ENCODE data around the gene DMRT2.

DMRT2 gene

GRCh38 chr9:1094749-1095148 lies 44.6 kb downstream of the DMRT2 start:
- DNase-seq (ENCODE audit: low read depth in 2 of 2): no peak

DNA sequence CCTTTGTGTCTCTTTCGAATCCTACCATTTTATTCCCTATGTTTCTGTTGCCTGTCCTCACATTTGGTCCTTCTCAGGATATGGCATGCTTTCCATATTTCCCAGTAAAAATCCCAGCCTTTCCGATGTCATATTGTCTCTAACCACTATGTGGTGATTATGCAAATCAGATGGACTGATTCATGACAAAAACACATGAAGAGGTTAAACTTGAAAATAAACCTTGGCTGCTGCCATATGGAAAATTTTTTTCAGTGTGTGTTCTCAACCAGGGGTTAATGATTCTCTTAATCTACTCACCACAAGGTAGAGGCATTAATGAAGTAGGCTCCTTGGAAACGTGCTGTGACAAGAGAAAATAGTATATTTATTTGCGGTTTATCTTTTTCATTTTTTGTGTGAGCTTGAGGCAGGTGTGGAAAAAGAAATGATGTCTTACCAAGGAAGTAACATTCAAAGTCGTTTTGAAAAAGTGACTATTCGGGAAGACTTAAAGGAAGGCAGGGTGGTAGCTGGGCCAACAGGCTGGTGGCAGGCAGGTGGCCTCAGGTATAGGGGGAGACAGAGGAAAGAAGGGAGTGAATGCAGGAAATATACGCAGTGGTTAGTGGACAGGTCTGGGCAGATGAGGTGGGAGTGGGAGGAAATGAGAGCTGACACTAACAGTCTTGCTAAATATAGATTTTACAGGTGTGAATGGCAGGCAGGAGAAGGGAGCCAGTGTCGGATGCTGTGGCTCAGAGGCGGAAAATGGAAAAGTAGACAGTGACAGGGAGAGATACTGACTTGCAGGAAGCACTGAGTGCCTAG lies 46.2 kb downstream of the DMRT2 start:
- no peak for DNase-seq (ENCODE audit: low read depth in 2 of 2)

GRCh38 chr9:1098551-1098950 lies 48.4 kb downstream of the DMRT2 start:
- no peak for DNase-seq (ENCODE audit: low read depth in 2 of 2)

- DNase-seq (ENCODE audit: low read depth in 2 of 2): no peak
Observed at GRCh38 chr9:1100201-1100600, 50.0 kb downstream of the DMRT2 start.

- DNase-seq (ENCODE audit: low read depth in 2 of 2): no peak
Observed at GRCh38 chr9:1100945-1101344, 50.8 kb downstream of the DMRT2 start.

DNA sequence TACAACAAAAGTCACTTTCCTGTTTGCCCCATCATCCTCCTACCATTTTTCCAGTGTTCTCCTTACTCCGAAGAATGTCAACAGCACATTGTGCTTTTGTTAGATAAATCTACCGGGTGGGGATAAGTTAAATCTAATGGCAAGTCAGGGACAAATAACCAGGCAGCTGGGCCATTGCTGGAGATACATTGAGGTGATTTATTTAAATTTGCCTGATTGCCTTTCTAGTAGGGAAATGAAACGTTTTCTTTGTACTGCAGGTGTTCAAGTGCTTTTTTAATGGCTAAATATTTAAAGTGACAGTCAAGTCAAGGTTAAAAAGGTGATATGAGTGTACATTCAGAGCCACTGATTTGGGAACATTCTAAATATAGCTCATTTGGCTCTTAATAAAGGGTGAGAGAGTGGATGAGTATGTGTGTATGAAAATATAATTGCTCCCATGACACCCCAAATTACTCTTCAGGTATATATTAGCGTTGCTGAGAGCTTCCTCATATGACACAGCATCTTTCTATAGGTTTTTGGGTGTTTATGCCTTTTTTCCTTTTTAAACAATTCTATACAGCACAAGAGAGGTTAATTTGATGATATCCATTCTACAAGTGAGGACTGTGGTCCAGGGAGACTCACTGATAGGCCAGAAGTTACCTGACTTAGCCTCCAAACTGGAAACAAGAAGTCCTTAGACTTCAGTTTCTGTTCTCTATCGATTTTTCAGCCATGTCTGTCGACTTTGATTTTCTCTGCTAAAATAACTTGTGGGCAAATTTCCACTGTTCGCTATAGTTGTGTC lies 51.9 kb downstream of the DMRT2 start:
- no peak for DNase-seq (ENCODE audit: low read depth in 2 of 2)

DNA sequence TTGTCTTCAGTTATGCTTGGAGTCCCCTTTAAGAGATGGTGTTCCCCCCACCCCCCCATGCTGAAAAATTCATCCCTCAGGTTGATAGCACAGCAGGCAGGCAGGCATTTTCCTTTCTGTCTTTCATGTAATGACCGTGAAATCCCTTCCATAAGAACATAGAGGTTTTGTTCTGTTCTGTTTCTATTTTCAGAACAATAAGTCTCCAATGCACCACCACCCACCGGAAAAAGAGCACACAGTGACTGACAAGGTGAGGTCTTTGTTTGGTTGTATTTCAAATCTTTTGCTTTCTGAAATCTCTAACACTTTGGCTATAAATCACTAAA lies 52.4 kb downstream of the DMRT2 start:
- no peak for DNase-seq (ENCODE audit: low read depth in 2 of 2)
